Measurements from ENCODE around the gene PDF. TPM values are rescaled to one million over a fixed set of nuclear protein-coding genes. Genes with fewer than 3 reads are reported as not detected.
"Not testable (repeated sequence)": the region's sequence is repeated elsewhere in the genome, so short reads cannot be mapped to it uniquely, and the experiment has no call there.

The PDF gene, protein sequence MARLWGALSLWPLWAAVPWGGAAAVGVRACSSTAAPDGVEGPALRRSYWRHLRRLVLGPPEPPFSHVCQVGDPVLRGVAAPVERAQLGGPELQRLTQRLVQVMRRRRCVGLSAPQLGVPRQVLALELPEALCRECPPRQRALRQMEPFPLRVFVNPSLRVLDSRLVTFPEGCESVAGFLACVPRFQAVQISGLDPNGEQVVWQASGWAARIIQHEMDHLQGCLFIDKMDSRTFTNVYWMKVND
- 12.0 and 12.8 TPM in 2 replicates for total RNA-seq

DNA sequence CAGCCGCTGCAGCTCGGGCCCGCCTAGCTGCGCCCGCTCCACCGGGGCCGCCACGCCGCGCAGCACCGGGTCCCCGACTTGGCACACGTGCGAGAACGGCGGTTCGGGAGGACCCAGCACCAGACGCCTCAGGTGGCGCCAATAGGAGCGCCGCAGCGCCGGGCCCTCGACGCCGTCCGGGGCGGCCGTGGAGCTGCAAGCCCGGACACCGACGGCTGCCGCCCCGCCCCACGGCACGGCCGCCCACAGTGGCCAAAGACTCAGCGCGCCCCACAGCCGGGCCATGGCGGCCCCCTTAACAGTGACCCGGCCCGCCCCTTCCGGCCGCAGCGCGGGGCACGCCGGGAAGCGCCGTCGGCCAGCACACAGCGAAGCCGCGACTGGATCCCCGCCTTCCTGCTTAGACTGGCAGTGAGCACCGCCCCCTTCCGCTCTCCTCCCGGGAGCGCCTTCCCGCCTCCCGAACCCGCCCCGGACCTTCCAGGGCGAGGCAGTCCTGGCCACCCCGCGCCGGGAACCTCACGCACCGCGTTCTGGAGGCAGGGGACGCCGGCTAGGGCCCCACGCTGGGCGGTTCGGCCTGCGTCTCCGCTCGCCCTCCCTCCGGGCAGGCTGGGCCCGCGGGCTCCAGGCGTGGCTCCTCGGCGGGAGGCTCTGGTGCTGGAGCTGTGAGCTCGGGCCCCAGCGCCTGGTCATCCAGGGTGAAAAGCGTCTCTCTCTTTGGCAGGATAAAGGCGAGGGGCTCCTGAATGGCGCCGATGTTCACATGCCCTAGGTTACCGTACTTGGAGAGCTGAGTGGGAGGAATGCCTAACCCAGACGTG lies at the start of gene PDF:
Gene PDF (minus strand): TSS at position 303 of the 824 bp plus-strand sequence. CDS start 18 bp downstream, at position 285.
- intact Hi-C loops (cut with micrococcal nuclease), result loop anchor here (1.0 to 10.0 kb wide), 9 partner anchors 10 to 1066 kb away; partner anchors contain the start of genes CYB5B, EXOSC6, NOB1 and SLC7A6

DNA sequence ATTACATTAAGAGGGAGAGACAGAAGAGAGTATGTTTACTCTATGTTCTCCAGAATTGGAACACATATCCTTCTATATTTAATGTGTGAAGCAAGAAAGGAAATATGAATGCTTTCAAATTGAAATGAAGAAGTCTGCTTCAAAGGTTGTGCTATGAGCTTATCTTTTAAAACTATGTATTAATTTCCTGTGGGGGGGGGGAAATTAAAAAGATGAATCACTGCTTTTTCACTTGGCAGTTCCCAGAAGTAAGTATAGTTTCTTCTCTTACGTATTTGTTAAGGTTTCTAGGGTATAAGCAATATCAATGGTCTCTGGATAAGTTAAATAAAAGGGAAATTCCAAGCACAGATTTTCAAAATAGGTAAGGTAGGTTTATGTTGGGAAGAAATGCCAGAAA lies 48.4 kb upstream of the PDF start:
- intact Hi-C loops (cut with micrococcal nuclease), result no loop called here

DNA sequence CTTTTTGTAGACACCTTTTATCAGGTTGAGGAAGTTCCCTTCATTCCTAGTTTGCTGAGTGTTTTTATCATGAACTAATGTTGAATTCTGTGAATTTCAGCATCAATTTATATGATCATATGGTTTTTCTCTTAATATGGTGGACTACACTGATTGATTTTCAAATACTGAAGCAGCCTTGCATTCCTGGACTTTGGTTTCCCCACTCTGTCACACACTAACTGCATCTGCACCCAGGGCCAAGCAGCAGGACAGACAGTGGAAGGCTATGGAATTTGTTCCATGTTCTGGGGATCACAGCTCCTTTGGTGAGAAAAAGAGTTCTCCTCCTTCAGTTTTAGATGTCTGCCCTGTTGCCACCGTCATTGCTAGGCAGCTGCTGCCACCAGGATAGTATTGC lies 47.6 kb upstream of the PDF start:
- intact Hi-C loops (cut with micrococcal nuclease), result no loop called here

DNA sequence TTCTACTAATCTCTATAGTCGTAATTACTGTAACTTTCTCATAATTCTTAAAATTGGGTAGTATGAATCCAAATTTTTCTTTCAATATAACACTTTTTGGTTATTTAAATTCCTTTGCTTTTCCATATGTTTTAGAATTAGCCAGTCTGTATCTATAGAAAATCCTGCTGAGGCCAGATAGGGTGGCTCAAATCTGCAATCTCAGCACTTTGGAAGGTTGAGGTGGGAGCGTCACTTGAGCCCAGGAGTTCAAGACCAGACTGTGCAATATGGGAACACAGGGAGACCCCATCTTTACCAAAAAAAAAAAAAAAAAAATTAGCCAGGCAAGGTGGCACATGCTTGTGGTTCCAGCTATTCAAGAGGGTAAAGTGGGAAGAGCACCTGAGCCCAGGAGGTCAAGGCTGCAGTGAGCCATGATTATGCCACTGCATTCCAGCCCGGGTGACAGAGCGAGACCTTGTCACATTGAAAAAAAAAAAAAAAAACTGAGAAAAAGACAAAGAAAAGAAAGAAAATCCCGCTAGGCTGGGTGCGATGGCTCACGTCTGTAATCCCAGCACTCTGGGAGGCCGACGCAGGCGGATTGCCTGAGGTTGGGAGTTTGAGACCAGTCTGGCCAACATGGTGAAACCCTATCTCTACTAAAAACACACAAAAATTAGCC lies 46.1 kb upstream of the PDF start:
- intact Hi-C loops (cut with micrococcal nuclease), result no loop called here

DNA sequence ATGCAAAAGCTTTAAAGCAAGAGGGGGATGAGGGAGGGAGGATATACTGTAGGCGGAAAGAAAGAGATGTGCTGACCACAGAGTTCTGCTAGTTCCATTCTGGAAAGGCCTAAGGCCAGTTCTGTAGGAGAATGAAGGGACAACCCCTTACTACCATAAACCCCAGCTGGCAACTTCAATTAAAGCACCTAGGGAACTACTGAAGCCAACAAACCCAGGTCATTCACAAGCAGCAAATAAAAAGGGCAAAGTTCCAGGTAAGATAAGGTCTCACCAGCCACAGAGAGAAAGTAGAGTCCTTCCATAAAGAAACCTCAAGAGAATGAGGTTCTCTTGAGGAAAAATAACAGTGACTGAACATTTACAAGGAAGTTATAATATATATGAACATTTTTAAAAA lies 42.6 kb upstream of the PDF start:
- intact Hi-C loops (cut with micrococcal nuclease), result no loop called here

DNA sequence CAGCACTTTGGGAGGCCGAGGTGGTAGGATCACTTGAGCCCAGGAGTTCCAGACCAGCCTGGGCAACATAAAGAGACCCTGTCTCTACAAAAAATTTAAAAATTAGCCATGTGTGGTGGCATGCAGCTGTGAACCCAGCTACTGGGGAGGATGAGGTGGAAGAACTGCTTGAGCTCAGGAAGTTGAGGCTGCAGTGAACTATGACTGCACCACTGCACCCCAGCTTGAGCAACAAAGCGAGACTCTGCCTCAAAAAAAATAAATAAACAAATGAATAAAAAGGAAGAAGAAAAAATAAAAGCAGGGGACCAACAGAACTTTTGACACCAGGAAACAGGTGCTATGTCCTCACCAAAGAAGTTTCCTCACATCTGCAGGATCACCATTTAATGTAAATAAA lies 41.2 kb upstream of the PDF start:
- intact Hi-C loops (cut with micrococcal nuclease), result no loop called here

DNA sequence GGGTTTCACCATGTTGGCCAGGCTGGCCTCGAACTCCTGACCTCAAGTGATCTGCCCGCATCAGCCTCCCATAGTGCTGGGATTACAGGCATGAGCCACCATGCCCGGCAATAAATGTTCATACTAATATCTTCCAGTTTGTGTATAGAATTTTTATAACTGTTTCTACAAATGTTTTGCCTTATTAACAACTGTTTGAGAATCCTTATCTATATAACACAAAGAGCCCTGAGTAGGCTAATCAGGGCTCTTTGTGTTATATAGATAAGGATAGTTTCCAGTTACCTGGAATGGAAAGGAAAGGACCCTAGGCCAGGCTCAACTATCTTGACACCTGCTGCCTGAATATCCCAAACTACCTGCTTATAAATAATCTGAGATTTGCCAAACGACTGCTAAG lies 38.5 kb upstream of the PDF start:
- intact Hi-C loops (cut with micrococcal nuclease), result no loop called here

DNA sequence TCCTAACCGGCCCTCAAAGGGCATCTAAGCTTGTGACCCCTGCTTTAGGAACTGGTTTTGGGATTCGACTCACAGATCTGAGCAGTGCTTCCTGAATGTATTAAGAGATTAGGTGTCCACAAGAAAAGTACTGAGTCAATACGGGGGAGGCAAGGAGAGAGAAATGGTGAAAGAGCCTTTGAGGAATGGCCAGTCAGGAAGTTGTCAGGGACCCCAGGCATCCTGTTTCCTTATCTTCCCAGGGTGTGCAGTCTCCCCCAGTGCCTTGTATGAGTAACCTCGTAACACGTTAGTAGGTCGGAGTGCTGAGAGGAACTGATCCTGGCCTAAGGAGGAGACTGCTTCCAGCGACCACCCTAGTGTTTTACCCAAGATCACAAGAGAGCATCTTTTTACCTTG lies 37.6 kb upstream of the PDF start:
- intact Hi-C loops (cut with micrococcal nuclease), result no loop called here

DNA sequence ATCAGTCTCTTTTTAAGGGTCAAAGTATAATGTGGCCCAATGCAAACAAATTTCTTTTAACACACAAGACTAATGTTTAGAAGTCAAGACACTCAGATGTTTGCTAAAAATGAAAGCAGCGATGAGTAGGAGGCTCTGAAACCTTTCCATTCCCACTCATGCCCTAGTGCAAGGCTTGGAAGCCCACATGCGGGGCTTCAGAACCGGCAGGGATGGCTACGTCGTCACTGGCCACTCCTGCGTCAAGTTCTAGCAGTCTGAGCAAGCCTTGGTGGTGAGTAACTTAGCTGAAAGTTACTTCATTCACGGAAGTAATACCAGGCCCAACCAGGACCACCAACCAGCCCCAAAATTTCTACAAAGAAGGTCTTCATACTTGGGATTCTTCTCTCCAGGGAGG lies 36.0 kb upstream of the PDF start:
- intact Hi-C loops (cut with micrococcal nuclease), result no loop called here

DNA sequence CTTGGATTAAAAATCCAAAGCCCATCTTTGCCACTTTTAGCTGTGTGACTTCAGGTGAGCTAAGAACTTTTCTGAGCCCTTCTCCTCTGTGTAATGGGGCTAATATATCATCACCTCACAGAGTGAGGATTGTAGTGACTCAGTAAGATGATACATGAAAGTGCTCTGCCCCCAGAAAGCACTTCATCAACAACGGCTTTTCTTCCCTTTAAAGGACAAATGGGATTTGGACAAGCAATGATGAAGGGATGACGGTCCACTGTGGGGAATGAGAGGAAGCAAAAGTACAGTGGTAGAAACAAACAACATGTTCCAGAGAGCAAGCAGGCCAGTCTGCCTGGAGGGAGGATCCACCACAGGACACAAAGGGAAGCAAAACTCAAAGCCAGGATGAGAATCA lies 35.5 kb upstream of the PDF start:
- intact Hi-C loops (cut with micrococcal nuclease), result no loop called here

DNA sequence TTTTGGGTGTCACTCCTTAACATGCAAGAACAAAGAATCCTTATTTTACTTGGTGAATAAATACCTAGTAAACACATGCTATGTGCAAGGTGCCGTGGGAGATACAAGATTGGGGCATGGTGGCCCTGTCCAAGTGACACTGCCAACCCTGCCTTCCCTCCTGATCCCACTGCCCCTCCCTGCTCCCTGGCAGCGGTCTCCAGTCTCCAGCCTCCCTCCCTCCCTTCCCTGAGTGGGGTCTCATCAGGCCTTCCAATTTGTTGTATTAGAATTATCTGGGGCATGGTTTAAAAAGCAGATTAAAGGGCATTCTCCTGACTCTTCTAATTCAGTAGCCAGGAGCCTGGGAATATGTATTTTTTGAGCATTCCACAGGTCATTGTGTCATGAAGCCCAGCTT lies 33.7 kb upstream of the PDF start:
- intact Hi-C loops (cut with micrococcal nuclease), result no loop called here

DNA sequence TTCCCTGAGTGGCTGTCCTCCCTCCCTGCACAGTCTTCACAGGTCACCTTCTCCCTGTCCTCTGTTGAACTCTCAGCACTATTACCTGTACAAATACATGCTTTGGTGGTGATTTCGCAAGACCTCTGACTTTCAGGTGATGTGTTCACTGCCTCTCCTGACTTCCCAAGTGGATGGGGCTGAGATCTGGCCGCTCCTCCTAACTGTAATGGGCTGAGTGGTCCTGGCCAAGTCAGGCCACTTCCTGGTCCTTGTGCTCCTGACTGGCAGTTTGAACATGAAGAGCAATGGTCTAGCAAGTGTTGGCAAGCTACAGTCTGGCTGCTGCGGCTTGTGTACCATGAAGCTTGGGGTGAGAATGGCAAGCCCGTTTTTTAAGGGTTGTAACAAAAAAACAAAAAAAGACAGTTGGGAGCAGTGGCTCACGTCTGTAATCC lies 32.9 kb upstream of the PDF start:
- intact Hi-C loops (cut with micrococcal nuclease), result no loop called here

DNA sequence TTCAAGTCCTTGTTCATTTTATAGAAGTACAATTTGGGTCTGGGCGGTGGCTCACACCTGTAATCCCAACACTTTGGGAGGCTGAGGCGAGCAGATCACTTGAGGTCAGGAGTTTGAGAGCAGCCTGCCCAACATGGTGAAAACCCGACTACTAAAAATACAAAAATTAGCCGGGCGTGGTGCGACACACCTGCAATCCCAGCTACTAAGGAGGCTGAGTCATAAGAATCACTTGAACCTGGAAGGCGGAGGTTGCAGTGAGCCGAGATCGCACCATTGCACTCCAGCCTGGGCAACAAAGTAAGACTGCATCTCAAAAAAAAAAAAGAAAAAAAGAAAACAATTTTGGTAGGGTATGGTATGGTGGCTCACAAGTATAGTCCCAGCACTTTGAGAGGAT lies 29.7 kb upstream of the PDF start:
- intact Hi-C loops (cut with micrococcal nuclease), result not testable (repeated sequence)

DNA sequence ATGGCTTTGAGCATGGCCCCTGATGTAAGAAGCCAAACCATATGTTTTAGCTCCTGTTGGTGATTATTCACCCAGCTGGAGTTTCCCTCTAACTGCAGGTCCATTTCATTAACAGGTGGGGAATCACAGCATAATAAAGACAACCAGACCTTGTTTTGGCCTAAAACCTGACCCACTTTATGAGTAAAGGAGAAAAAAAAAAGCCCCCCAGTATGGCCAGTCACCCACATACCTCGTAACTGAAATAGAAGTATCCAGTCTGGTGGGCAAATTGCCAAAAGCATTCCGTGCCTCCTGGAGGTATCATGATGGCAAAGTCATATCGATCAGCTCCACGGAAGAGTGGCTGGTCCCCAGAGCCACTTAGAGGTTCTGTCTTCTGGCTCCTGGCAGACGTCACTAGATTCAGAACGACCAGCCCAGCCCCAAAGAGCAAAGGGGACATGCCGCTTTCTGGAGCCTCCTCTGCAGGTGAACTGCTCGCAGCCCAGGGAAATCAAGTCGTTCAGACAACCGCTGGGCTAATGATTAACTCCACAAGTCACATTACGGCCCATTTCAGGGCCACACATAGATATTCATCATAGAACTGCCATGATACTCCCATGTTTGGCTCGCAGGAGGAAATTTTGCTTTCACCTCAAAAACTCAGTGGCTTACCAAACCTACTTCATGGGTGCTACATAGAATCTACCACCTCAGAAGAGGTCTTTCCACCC lies 21.1 kb upstream of the PDF start, which contains the start of gene TMED6:
Gene TMED6 (minus strand): TSS at position 478 of the 719 bp plus-strand sequence. CDS start 33 bp downstream, at position 445.
- intact Hi-C loops (cut with micrococcal nuclease), result no loop called here

DNA sequence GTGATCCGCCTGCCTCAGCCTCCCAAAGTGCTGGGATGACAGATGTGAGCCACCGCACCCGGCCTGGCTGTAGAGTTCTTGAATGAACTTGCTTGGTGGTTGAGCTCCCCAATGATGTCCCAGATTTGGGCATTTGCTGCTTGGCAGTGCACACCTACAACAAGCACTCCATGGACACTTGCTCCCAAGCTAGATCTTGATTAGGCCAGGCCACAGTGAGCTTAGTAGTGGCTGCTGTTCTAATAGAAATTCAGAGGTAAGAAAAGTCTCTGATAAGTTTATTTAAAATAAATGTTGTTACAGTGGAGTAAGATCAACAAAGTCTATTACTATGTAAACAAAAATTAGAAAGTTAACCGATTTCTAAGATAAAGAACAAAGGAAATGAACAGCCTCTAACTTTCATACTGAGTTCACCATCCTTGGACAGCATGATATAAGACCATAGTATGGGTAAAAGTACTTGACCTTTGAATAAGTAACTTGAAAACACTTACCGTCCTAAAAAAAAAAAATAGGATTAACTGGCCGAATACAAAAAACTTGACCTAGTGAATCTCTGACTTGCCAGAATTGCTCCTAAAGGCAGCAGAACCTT lies 20.2 kb upstream of the PDF start:
- intact Hi-C loops (cut with micrococcal nuclease), result no loop called here

DNA sequence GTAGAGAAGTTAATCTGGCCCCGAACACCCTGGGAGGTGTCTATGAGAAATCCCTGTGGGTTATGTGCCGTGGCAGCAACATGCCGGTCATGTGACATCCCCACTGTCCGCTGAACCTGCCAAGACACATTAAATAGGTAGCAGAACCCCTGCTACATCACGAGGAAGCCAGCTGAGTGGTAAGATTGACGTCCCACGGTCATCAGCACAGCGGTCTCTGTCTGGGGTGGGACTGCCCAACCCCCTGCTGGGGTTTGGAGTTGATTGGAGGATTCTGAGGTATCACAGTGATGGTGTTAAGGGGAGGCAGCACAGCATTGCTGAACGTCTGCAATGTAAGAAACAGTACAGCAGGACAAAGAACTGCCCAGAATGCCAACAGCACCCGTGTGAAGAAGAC lies 19.1 kb upstream of the PDF start:
- intact Hi-C loops (cut with micrococcal nuclease), result no loop called here

DNA sequence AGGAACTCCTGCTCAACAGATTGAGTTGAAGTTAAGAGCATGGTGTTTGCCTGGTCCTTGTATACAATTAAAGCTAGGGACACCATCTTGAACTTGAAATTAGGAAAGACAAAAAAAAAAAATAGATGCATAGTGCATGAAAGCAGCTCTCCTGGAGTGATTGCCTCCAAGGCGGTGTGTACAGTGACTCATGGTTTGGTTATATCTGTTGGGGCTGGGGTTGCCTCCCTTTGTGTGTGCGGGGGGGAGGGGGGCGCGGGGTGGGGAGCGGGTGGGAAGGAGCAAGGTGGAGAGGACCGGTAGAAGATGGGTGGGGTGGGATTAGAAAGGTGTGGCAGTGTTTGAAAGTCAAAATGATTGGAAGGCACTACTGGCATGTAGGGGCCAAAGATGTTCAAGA lies 17.8 kb upstream of the PDF start:
- intact Hi-C loops (cut with micrococcal nuclease), result no loop called here

DNA sequence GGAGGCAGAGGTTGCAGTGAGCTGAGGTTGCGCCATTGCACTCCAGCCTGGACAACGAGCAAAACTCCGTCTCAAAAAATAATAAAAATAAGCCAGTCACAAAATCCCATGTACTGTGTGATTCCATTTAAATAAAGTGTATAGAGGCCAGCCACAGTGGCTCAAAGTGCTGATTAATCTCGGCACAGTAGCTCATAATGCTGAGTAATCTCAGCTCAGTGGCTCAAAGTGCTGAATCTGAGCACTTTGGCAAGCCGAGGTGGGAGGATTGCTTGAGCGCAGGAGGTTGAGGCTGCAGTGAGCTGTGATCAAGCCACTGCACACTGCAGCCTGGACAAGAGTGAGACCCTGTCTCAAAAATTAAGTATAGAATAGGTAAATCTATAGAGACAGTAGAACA lies 16.3 kb upstream of the PDF start:
- intact Hi-C loops (cut with micrococcal nuclease), result no loop called here

DNA sequence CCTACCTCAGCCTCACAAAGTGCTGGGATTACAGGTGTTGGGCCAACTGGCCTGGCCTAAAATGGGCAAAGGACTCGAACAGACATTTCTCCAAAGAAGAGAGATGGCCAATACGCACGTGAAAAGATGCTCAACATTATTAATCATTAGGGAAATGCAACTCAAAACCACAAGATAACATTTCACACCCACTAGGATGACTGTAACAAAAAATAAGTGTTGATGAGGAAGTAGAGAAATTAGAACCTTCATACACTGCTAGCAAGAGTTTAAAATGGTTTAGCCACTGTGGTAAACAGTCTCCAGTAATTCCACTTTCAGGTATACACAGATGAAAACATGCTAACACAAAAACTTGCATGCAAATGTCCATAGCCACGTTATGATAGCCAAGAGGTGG lies 15.5 kb upstream of the PDF start:
- intact Hi-C loops (cut with micrococcal nuclease), result no loop called here

DNA sequence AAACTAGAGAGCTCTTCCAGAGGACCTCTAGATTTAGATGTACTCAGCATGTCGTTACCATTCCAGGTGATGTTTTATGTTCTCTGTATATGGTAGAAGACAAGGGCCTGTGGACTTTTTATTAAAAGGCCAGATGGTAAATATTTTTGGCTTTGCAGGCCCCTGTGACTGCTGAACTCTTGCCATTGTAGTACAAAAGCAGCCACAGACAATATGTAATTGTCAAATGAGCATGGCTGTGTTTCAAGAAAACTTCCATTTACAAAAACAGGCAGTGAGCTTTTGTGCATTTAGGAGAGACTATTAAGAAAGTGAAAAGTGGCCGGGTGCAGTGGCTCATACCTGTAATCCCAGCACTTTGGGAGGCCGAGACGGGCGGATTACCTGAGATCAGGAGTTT lies 13.8 kb upstream of the PDF start:
- intact Hi-C loops (cut with micrococcal nuclease), result no loop called here

DNA sequence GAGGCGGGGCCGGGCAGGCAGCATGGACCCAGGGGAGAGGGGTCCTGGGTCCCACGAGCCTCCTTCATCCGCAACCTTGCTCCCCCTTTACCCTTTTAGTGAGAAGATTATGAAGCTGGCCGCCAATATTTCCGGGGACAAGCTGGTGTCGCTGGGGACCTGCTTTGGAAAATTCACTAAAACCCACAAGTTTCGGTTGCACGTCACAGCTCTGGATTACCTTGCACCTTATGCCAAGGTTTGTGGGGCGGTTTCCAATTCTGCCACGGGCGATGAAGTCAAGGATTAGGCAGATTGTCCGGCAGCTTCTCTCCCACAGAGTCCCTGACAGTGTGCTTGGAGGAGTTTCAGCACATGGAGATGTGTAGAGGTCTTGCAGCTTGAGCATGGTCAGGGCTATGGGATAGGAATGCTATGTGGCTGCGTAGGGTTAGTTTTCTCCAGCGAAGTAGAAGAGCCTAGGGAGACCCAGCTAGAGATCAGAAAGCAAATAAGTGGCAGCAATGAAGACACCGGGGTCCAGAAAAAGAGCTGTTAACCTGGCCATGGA lies 9.8 kb upstream of the PDF start:
- intact Hi-C loops (cut with micrococcal nuclease), result loop anchor here (1.0 kb wide), 2 partner anchors 10 to 29 kb away; partner anchors contain the start of genes PDF and VPS4A
